GM21529 (cell line): Measurements from ENCODE around the gene NECTIN3.
A peak's percentile ranks its signal among the peaks of the same experiment; 100 is the strongest.

ENCODE experiments used
- ATAC-seq: cut with Tn5 transposase; IDR thresholded peaks from one replicate; pipeline ENCODE4 v1.9.1; 2021; ENCODE audit not compliant: unreplicated experiment

The NECTIN3 gene

GRCh38 chr3:111071257-111072030, at the start of gene NECTIN3:
TSS of gene NECTIN3 (plus strand) at chr3:111071816. CDS start at chr3:111072018, 202 bp downstream.
- peak; percentile 77 for ATAC-seq

- ATAC-seq = no peak
These were observed 43.7 kb upstream of the NECTIN3 start for GRCh38 chr3:111027868-111028267.

DNA sequence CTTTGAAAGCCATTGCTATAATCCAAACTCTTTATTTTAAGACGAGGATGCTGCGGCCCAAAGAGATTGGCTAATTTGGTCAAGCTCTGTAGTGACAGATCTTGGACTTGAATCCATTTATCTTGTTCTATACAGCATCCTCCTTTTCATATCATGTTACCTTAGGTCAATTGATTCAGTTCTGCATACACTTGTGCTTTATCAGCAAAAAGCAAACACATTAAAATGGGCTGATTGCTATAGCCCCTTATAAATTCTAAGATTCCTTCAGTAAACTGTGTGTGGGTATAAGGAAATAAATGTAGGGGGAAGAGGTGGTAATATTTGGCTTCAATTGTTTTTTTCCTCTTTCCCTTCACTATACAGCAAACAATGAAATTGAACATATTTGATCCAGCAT, 40.1 kb upstream of the NECTIN3 start:
- ATAC-seq = no peak

- no peak for ATAC-seq
These were observed 38.9 kb upstream of the NECTIN3 start for GRCh38 chr3:111032677-111033076.

DNA sequence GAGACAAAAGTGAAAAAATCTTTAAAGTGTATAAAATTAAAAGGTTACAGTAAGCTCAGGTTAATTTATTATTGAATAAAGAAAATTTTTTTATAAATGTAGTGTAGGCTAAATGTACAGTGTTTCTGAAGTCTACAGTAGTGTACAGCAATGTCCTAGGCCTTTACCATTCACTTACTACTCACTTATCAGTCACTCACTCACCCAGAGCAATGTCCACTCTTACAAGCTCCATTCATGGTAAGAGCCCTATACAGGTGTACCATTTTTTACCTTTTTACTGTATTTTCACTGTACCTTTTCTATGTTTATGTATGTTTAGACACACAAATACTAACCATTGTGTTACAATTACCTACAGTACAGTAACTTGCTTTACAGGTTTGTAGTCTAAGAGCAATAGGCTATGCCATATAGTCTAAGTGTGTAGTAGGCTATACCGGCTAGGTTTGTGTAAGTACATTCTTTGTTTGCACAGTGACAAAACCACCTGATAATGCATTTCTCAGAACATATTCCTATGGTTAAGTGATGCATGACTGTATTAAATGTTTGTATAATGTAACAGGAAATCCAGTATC, 38.1 kb upstream of the NECTIN3 start:
- ATAC-seq = no peak

DNA sequence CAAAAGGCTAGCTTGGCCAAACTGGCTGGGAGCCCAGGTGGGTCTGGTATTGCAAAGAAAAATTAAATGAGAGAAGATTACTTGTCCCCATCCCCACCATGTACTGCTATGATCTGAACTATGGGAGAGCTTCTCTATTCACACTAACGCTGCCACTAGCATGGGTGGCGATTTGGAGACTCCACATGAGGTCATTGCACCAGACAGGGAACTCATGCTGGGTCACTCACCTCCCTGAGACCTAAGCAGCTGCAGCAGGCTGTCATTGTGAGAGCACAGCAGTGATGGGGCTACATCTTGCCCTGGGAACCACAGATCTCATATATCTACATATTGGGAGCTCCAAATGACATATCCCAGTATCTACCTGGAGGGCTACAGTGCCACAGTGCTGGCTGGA, 36.3 kb upstream of the NECTIN3 start:
- ATAC-seq = no peak

DNA sequence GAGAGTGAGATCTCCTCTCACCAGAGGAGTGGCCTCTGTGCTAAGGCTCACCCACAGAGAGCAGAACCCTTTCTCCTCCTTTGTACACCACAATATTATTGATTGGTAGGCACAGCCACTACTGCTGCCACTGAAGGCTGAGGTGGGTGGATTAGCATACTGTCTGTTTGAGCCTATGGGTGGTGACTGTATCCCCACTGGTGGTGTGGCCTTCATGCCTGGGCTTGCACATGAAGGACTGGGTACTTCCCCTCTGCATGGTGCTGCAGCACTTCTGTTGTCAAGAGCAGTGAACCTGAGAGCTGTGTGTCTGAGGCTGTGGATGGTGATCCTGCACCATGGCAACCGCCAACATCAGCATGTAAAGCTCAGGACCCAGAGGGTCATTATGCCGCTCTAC, 35.7 kb upstream of the NECTIN3 start:
- ATAC-seq = no peak

GRCh38 chr3:111040959-111041358, 30.7 kb upstream of the NECTIN3 start:
- ATAC-seq = no peak

DNA sequence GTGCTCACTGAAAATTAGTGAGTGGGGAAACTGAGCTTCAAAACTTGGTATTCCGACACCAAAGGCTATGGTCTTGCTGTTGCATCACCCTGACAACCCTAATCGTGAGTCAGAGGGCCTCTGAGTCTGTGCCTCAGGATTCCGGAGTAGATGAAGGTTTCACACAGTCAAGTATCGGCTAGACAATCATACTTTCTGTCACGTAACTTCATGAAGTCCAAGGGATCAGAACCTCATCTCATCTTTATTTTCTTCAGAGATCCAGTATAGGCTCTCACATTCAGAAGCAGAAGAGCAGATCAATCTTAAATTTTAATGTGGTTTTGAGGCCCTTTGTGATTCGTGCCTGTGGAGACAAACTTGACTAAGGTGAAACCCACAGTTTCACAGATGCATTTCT, 26.1 kb upstream of the NECTIN3 start:
- no peak for ATAC-seq

GRCh38 chr3:111047042-111047441, 24.6 kb upstream of the NECTIN3 start:
- no peak for ATAC-seq

- no peak for ATAC-seq
These were observed 23.7 kb upstream of the NECTIN3 start for GRCh38 chr3:111047812-111048435.

DNA sequence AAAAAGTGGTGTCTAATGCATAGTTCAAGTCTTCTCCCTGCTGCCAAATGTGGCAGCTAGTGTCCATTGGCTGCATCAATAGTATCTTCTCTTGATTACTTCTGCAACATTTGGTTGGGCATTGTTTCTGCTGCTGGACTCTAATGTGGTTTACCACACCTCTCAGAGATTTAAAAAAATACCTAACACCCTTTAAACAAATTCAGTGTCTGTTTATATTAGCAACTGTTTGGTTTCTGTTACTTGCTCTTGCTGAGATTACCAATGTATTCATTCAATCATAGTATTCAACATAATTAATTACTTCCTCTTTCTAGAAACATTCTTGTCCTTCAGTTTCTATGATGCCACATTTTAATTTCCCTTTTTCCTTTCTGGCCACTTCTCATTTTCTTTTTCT, 20.3 kb upstream of the NECTIN3 start:
- no peak for ATAC-seq

DNA sequence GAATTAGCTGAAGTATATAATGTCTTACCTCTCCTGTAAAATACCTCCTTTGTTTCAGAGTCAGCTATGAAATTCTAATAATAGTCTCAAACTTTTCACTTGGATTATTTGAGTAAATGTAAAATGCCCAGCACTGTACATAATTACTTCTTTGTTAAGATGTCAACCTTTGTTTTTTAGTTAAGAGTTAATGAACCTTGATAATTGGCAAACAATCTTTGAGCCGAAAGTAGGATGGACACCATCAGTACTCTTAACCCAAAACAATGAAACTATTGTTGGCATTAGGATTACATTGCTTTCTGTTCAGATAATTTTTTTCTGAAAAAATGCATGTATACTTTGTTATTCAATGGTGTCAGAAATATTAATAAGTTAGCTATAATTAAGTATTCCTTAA, 3.0 kb upstream of the NECTIN3 start:
- no peak for ATAC-seq

DNA sequence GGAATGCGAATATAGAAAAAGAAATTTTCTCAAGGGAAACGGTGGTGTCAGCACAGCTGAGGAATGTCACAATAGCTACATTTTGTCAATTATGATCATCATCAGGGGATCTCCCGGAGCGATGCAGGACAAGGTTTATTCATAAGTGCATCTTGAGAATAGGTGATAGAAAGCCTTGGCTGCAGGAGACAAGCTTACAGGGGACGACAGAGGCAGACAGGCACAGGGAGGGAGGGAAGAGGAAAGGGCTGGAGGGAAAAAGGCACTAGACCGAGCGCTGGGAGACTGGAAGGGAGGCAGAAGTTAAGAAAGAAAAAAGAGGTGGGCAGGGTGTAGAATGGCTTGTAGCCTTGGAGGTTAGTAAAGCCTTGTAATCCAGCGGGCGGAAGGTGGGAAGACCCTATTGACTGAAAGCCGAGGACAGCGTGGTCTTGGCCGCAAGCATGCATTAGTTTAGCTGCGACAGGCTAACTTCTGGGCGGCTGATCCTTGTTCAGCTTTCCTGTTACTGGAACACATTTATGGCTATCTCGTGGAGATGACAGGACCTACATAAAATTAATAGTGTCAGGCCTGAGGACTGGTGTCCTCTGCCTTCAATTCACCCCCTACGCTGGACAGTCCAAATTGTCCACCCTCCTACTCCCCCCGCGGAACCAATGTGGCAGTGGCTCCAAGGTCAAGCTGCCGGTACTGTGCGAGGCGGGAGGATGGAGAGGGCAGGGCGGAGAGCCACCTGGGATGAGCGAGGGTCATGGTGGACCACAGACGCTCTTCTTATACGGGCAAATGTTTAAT, 1.4 kb upstream of the NECTIN3 start:
- no peak for ATAC-seq

GRCh38 chr3:111070772-111071256, 802 bp upstream of the NECTIN3 start:
- no peak for ATAC-seq

- ATAC-seq = peak; percentile 21
These were observed 660 bp downstream of the NECTIN3 start for GRCh38 chr3:111072031-111072921.

GRCh38 chr3:111073218-111073617, 1.6 kb downstream of the NECTIN3 start:
- no peak for ATAC-seq

- no peak for ATAC-seq
These were observed 5.1 kb downstream of the NECTIN3 start for GRCh38 chr3:111076732-111077131.

- ATAC-seq = no peak
These were observed 5.8 kb downstream of the NECTIN3 start for GRCh38 chr3:111077369-111077768.

- ATAC-seq = no peak
These were observed 8.8 kb downstream of the NECTIN3 start for GRCh38 chr3:111080413-111080812.
